Erythroblast (primary cell): ENCODE results near the gene RPL19.

ENCODE experiments used
- DNase-seq, 2 experiments: peaks; one replicate each; lab custom pipeline; 2025; lab: John Stamatoyannopoulos, UW
- GATA1 ChIP-seq: IDR thresholded peaks from 2 replicates; pipeline ENCODE4 v1.6.1; 2011; ENCODE audit warnings: low read depth, mild to moderate bottlenecking, control low read depth, low read length, moderate library complexity
- POLR2A ChIP-seq: IDR thresholded peaks from 2 replicates; pipeline ENCODE4 v1.6.1; 2011; ENCODE audit warnings: mild to moderate bottlenecking, low read length

RPL19 gene

DNA sequence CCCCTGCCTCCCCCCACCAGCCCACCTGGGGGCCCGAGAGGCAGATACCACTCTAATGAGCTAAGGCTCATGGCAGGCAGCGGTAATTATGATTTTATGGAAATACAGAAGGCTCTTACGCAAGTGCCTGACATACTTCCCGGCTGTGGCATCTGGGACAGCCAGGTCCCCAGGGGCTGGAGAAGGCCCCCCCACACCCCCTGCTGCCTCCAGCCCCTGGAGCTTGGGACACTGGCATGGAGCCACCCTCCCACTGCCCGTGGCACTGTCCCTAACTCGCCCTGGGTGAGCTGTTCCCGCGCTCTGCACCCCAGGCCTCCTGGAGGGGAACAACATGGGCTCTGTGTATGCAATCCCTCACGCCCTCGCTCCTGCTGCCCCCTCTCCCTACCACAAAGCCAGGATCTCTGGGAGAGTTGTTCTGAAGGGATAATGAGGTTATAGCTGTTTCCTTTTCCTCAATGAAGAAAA is 31.0 kb downstream of the RPL19 start:
- TF ChIP-seq POLR2A (no peak), GATA1 (no peak)
- no peak for DNase-seq

DNA sequence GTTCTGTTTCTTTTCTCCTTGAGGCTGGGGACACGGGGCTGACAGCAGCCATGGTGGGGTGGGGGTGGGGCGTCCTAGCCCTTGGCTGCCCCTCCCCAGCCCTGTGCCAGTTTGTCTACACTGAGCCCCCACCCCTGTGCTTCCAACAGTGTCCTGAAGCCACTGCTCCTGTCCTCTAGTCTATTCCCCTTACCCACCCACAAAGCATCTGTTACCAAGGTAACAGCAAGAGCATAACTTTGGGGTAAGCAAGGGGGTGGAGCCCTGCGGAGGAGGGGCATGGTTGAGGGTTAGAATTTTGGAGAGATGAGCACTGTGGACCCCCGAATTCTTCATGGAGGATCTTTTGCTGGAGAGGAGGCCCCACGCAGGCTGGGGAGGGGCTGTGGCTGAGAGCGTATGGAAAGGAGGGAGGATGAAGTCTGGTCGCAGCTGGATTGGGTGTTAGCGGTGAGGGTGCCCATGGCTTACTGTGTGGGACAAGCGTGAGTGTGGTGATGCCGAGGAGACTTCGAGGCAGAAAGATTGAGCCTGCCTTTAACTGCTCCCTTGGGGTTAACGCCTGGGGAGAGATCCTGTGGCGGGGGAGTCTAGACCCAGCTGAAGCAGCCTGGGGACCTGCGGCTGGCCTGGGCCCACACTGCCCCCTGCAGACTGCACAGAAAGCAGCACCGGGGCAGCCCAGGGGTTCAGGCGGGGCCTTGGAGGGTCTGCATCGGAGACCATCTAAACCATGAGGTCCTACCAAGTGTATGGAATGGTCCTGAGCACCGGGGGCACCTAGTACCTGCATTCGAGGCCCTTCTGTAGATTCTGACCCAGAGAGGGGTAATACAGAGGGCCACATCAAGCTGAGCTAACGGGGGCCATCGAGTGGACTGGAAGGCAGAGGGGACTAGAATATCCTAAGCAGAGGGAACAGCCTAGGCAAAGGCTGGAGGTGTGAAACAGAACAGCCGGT is 31.8 kb downstream of the RPL19 start:
- TF ChIP-seq POLR2A (no peak), GATA1 (no peak)
- peak; percentile 30 to 52 for DNase-seq

DNA sequence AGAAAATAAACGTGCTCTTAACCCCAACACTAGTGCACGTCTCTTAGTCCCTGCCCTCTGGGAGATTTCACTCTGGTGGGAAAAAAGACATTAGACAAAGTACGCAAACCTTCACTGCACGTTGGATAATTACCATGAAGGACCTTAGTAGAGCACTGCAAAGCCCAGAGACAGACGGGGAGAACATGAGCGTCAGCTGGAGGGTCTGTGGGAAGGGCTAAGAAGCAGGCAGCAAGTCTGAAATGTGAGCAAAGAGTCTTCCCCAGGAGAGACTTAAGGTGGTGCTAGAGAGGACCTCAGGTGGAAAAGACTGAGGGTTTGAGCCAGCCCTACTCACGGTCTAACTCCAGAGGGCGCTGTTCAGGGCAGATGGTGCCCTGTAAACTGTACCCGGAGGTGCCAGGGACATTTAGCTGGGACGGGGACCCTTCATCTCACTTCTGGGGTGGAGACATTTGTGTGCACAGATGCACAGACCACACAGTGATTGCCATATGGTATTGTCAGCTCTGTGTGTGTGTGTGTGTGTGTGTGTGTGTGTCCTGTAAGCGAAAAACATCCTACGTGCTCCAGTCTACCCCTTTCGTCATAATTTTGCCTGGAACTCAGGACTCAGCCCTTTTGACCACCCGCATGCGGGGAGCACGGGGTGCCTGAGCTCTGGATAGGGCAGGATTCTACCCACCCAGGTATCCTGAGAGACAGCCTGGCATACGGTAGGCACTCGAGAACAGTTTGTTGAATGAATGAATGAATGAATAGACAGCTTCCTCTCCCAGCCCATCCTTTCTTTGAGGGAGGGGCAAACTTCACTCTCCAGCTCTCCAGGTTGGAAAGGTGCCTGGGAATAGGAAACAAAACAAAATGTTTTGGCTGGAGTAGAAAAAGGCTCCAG is 35.7 kb downstream of the RPL19 start:
- peak; percentile 71 to 74 for DNase-seq
- no peak for TF ChIP-seq POLR2A
- TF ChIP-seq GATA1, result no peak

DNA sequence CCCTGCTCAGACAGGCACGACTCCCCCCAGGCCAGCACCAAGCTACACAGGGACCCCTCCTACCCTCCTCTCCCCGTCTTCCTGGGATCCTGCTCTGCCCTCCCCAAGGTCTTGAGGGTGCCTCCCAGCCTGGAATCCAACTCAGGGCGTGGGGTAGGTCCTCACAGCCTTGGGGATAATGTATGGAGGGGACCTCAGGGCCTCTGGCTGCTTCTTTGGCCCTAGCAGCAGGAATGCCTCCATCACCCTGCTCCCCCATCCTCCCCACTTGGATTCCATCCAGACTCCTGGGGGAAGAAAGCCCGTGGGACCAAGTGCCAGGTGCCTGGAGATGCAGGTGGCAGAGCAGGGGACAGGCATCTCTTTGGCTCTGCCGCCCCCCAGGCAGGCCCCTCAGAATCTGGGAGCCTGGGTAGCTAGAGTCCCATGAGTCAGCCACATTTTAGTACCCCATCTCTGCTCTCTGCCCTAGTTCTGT is 36.4 kb downstream of the RPL19 start:
- TF ChIP-seq GATA1, result no peak
- TF ChIP-seq POLR2A, result no peak
- DNase-seq, result no peak

DNA sequence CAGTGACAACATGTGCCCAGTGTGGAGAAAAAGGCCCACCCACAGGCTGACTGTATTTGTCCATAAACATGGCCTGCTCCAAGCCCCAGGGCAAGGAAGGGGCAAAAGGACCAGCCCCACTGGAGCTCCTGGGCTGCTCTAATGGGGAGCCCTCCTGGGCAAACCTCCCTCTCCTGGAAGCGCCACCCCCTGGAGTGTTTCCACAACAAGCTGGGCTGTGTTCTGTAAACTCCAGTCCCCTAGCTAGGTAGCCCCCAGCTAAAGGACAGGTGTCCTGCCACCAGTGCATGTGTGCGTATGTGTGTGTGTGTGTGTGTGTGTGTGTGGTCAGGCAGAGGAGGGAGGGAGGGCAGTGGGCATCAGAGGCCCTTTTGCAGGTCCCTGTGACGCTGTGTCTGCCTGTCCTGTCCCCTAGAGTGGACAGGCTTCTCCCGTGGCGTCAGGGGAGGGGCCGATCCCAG is 36.9 kb downstream of the RPL19 start:
- DNase-seq, result no peak
- no peak for TF ChIP-seq GATA1
- TF ChIP-seq POLR2A, result no peak

DNA sequence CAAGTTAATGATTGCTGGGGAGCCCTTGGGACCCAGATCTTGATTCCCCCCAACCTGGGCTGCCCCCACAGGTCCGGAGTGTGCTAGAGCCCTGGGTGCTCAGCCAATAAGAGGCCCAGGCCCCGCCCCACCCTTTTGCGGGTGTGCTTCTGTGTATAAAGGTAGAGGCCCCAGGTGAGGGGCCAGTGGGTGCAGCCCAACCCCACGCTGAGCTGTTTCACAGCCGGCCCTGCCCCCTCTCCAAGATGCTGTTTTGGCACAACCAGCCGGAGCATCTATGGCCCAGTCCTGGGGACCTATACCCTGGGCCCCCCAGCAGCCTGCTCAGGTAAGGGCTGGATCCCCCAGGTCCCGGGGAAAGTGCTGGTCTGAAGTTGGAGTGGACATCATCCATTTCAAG is 37.5 kb downstream of the RPL19 start:
- no peak for DNase-seq
- TF ChIP-seq GATA1 (no peak), POLR2A (no peak)

DNA sequence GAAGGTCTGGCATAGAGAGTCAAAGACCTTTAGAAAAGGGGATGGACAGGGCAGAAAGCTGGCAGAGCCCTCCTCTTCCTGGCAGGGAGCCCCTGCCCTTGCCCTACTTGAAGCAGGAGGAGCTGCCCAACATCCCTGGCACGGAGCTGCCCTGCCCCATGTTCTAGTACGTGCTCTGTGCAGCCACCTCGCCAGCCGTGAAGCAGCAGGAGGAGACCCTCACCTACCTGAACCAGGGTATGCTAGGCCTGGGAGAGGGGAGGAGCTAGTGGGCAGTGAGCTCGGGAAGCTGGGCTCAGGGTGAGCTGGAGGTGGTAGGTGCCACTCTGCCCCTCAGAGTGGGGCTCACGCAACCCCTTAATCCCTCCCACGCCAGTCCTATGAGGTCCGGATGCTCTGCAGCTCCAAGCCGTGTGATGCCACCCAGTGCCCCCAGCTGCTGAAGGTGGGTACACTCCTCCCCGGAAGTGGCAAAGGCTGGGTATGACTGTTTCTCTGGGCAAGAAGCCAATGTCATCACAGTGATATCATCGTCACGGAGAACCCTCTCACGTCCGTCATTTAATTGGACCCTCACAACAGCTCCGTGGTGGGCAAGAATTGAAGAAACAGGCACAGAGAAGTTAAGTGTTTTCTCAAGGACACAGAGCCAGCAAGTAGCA is 38.4 kb downstream of the RPL19 start:
- no peak for TF ChIP-seq GATA1
- no peak for DNase-seq

DNA sequence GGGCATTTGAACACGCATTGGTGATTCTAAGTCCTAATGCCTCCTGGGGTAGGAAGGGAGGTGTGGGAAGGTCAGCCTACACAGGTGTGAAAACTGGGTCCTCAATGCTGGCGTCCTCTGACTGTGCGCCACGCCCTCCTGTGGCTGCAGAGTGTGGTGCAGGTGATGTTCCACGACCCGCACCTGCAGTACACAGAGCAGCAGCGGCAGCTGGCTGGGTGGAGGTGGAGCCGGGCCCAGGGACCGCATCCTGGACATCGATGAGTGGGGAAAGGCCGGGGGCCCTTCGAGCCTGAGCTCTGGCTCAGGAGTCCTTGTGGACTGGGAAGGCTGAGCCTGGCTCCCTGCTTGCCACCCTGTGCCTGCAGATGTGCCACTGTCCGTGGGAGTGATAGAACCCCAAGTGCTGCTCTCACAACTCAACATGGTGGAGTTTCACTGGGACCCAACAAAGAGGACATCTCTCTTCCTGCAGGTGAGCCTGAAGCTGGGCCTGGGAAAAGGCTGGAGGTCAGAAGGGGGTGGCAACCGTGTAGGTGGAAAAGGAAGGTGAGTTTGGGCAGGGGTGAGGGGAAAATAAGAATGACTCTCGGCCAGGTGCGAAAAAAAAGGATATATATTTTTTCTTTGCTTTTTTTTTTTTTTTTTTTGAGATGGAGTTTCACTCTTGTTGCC is 39.7 kb downstream of the RPL19 start:
- TF ChIP-seq GATA1 (no peak), POLR2A (no peak)

DNA sequence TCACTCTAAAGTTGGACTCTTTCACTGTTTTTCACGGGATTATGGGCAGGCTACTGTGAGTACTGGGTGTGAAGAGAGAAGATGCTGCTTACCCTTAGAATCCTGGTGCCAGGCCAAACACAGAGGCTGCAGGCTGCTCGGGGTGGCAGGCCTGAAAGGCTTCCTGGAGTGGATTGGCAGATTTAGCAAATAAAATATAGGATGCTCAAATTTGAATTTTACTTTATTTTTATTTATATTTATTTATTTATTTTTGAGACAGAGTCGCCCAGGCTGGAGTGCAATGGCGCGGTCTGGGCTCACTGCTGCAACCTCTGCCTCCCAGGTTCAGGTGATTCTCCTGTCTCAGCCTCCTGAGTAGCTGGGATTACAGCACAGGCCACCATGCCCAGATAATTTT is 40.5 kb downstream of the RPL19 start:
- TF ChIP-seq POLR2A (no peak), GATA1 (no peak)
- no peak for DNase-seq

More for the DNA sequence above, 39.7 kb downstream of the RPL19 start:
- DNase-seq, result peak; percentile 18 to 42

DNA sequence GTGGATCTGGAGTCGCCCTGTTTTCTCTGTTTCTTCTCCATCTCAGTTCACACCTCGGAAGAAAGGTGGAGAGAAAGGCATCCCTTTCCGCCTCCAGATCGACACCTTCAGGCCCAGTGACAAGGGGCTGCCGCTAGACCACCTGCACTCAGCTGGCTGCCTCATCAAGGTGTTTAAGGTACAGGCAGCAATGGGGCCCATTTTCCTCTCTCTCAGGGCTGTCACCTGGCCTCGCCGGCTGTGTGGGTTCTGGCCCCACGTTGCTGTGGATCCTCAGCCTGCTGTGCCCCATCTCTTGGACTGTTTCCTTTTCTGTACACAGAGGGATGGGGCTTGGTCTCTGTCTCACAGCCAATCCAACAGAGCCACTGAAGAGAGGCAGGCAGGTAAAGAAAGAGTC is 43.1 kb downstream of the RPL19 start:
- no peak for DNase-seq
- TF ChIP-seq POLR2A, result no peak
- no peak for TF ChIP-seq GATA1

DNA sequence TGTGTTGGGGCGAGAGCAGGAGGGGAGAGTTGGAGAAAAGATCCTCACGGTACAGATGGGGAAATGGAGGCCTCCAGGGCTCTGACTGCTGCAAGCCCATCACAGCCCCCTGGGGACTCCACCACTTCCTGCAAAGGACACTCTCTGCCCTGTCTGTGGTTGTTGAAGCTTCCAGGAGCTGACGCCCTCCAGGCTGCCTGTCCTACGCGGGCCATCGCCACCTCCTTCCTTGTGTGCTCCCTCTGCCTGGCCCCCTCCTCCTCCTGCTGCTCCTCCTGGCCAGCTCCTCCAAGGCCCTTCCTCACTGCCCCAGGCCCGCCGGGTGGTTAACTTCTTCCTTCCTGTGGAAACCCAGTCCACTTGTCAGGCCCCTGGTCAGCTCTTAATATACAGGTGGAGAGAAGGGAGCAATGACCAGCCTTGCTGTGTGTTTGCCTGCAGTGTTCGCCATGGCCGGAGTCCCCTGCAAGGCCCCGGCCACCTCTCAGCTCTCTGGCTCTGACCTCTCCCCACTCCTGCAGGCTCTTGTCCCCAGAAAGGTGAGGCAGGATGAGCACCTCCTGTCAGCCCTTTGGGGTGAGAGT is 44.0 kb downstream of the RPL19 start:
- no peak for DNase-seq
- TF ChIP-seq POLR2A, result no peak
- no peak for TF ChIP-seq GATA1

DNA sequence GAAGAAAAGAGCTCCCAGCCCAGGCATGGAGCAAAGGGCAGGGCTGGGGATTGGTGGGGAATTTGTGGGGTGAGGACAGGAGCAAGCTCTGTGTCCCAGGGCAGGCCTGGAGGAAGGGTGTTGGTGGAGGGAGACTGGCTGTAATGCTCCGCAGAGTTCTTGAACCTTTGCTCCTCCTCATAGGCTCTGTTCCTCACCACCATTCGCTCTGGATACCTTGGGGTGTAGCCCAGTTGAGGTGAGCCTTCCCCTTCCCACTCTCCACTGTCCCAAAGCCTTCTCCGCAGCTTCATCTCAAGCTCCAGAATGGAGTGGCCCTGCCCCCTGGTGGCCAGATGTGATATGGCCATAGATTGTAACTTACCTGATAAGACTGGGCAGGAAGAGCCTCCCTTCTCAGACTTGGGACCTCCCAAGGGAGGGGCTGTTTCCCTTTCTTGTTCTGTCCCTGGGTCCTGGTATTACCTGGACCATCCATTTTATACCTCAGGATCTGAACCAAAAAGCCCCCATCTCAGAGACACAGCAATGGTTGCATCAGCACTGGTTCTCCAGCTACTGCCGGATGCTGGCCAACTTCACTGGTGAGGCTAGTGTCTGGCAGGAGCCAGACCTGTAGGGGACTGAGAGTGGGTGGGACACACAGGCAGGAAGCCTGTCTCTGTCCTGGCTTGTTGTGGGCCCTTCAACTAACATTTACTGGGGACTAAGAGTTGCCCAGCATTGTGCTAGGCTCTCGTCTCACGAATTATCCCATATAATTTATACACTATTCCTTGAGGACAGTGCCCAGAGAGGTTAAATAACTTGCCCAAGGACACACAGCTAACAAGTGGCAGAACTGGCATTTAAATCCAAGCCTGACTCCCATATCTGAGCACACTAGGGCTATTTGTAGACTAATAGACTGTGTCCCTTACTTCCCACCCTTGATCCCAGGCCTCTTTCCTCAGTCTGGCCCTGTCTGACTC is 44.8 kb downstream of the RPL19 start:
- TF ChIP-seq GATA1, result no peak
- no peak for TF ChIP-seq POLR2A
- DNase-seq, result peak; percentile 83 to 91
